HEK293T (cell line): ENCODE data around the gene SOBP.
A peak's percentile ranks its signal among the peaks of the same experiment; 100 is the strongest.

Experiments used
- CTCF ChIA-PET: fragments of 350-600 bp; formaldehyde crosslinking; extraction: SDS; loops from one replicate; lab custom pipeline; 2021; ENCODE audit warnings: antibody characterized with exemption, inconsistent platforms; lab: Yijun Ruan, JAX
- POLR2A ChIA-PET: fragments of 350-600 bp; formaldehyde crosslinking; extraction: SDS; loops from one replicate; lab custom pipeline; 2020; ENCODE audit warnings: antibody characterized with exemption, inconsistent platforms; lab: Yijun Ruan, JAX
- DNase-seq: peaks from one replicate; pipeline ENCODE4 v3.0.0; 2012; ENCODE audit warnings: mixed read lengths; ENCODE audit errors: extremely low spot score
- ARNT ChIP-seq: fragments of 450-650 bp; IDR thresholded peaks from 2 replicates; pipeline ENCODE4 v1.6.1; 2017; ENCODE audit warnings: mild to moderate bottlenecking
- BHLHE40 ChIP-seq: fragments of 450-650 bp; IDR thresholded peaks from 2 replicates; pipeline ENCODE4 v1.6.1; 2016; ENCODE audit warnings: mild to moderate bottlenecking, moderate library complexity, borderline replicate concordance
- CTBP1 ChIP-seq: fragments of 450-650 bp; IDR thresholded peaks from 2 replicates; pipeline ENCODE4 v1.6.1; 2016; ENCODE audit warnings: borderline replicate concordance
- ELF4 ChIP-seq: fragments of 450-650 bp; IDR thresholded peaks from 2 replicates; pipeline ENCODE4 v1.6.1; 2017; ENCODE audit warnings: antibody characterized with exemption
- FOXA1 ChIP-seq: fragments of 450-650 bp; IDR thresholded peaks from 2 replicates; pipeline ENCODE4 v1.6.1; 2016; ENCODE audit warnings: mild to moderate bottlenecking
- FOXK2 ChIP-seq: fragments of 450-650 bp; IDR thresholded peaks from 2 replicates; pipeline ENCODE4 v1.6.1; 2016; ENCODE audit warnings: mild to moderate bottlenecking
- FOXM1 ChIP-seq: fragments of 450-650 bp; IDR thresholded peaks from 2 replicates; pipeline ENCODE4 v1.6.1; 2017; ENCODE audit warnings: mild to moderate bottlenecking, borderline replicate concordance
- HDGF ChIP-seq: fragments of 450-650 bp; IDR thresholded peaks from 2 replicates; pipeline ENCODE4 v1.6.1; 2017; ENCODE audit warnings: antibody characterized with exemption, borderline replicate concordance
- L3MBTL2 ChIP-seq: fragments of 450-650 bp; conservative IDR thresholded peaks from 2 replicates; pipeline ENCODE4 v1.6.1; 2016; ENCODE audit warnings: mild to moderate bottlenecking
- LEF1 ChIP-seq: fragments of 450-650 bp; IDR thresholded peaks from 2 replicates; pipeline ENCODE4 v1.6.1; 2017; ENCODE audit warnings: mild to moderate bottlenecking, borderline replicate concordance
- NFRKB ChIP-seq: fragments of 450-650 bp; IDR thresholded peaks from 2 replicates; pipeline ENCODE4 v1.6.1; 2016; ENCODE audit warnings: mild to moderate bottlenecking, moderate library complexity
- SP1 ChIP-seq: fragments of 450-650 bp; IDR thresholded peaks from 2 replicates; pipeline ENCODE4 v1.6.1; 2017
- SUZ12 ChIP-seq: fragments of 450-650 bp; IDR thresholded peaks from 2 replicates; pipeline ENCODE4 v1.6.1; 2016; ENCODE audit warnings: mild to moderate bottlenecking
- TARDBP ChIP-seq: fragments of 450-650 bp; IDR thresholded peaks from 2 replicates; pipeline ENCODE4 v1.6.1; 2016
- ZNF384 ChIP-seq: fragments of 450-650 bp; IDR thresholded peaks from 2 replicates; pipeline ENCODE4 v1.6.1; 2016
- TF ChIP-seq, protein P1 (sequence below): fragments of 450-650 bp; IDR thresholded peaks from 2 replicates; pipeline ENCODE4 v1.6.1; 2016

SOBP gene

GRCh38 chr6:107639511-107639910, 149.6 kb downstream of the SOBP start:
- no peak for TF ChIP-seq SUZ12
- TF ChIP-seq LEF1, result no peak
- TF ChIP-seq TARDBP, result no peak
- TF ChIP-seq CTBP1, result no peak
- TF ChIP-seq FOXM1, result no peak
- TF ChIP-seq ELF4, result no peak
- no peak for TF ChIP-seq ARNT
- TF ChIP-seq BHLHE40, result no peak
- TF ChIP-seq, protein P1, sequence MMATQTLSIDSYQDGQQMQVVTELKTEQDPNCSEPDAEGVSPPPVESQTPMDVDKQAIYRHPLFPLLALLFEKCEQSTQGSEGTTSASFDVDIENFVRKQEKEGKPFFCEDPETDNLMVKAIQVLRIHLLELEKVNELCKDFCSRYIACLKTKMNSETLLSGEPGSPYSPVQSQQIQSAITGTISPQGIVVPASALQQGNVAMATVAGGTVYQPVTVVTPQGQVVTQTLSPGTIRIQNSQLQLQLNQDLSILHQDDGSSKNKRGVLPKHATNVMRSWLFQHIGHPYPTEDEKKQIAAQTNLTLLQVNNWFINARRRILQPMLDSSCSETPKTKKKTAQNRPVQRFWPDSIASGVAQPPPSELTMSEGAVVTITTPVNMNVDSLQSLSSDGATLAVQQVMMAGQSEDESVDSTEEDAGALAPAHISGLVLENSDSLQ, result no peak
- no peak for TF ChIP-seq NFRKB
- no peak for TF ChIP-seq FOXA1
- TF ChIP-seq HDGF, result no peak
- TF ChIP-seq L3MBTL2, result no peak
- no peak for TF ChIP-seq SP1
- CTCF ChIA-PET, result no interaction called here
- POLR2A ChIA-PET, result no interaction called here
- DNase-seq, result no peak

- CTCF ChIA-PET, result interaction anchor here (1.1 kb wide), 1 partner anchor 17 kb away, joined by 3 read pairs; no protein-coding TSS in a partner anchor
These were observed 151.2 kb downstream of the SOBP start for GRCh38 chr6:107641071-107641470.

DNA sequence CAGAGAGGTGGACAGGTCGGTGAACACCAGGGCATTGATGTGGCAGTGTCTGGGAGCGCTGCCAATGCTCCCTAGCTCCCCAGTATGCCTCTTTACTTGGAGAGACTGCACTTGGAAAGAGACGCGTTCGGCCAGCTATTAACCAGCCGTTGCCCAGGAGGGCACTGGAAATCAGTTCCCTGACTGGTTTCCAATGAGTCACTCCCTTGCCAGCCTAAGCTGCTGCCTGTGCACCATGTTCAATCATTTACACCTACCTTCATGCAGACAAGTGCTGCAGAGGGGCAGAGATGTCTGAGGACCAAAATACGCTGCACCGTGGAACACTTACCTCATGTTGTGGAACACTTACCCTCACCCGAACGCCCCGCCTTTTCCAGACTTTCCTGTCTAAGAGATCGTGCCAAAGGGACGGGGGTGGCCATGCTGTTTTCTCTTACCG, 151.6 kb downstream of the SOBP start:
- ChIA-PET POLR2A (no interaction called here), CTCF (interaction anchor here (1.1 kb wide), 1 partner anchor 17 kb away, joined by 3 read pairs; no protein-coding TSS in a partner anchor)
- TF ChIP-seq FOXM1 (no peak), HDGF (no peak), ELF4 (no peak), LEF1 (no peak), ARNT (no peak), CTBP1 (no peak), TARDBP (no peak), FOXA1 (no peak), NFRKB (no peak), SP1 (no peak), FOXK2 (no peak), L3MBTL2 (no peak), ZNF384 (no peak), BHLHE40 (no peak), SUZ12 (no peak)
- TF ChIP-seq, protein P1, result no peak
- no peak for DNase-seq

More at GRCh38 chr6:107641071-107641470, 151.2 kb downstream of the SOBP start:
- POLR2A ChIA-PET, result no interaction called here
- no peak for DNase-seq
- TF ChIP-seq ELF4, result no peak
- TF ChIP-seq ZNF384, result no peak
- no peak for TF ChIP-seq FOXM1
- no peak for TF ChIP-seq HDGF
- TF ChIP-seq L3MBTL2, result no peak
- TF ChIP-seq ARNT, result no peak
- no peak for TF ChIP-seq CTBP1
- TF ChIP-seq TARDBP, result no peak
- no peak for TF ChIP-seq LEF1
- TF ChIP-seq FOXK2, result no peak
- TF ChIP-seq FOXA1, result no peak

GRCh38 chr6:107642095-107642860, 152.4 kb downstream of the SOBP start:
- ChIA-PET CTCF (interaction anchor here (1.0 to 1.5 kb wide), 3 partner anchors 13 to 16 kb away, joined by 3 to 4 read pairs (median 3); no protein-coding TSS in a partner anchor), POLR2A (no interaction called here)
- TF ChIP-seq SP1, result no peak
- no peak for TF ChIP-seq SUZ12
- no peak for TF ChIP-seq ZNF384
- no peak for TF ChIP-seq L3MBTL2
- TF ChIP-seq TARDBP, result no peak
- no peak for TF ChIP-seq FOXM1
- no peak for TF ChIP-seq FOXK2
- TF ChIP-seq HDGF, result no peak
- TF ChIP-seq BHLHE40, result no peak
- TF ChIP-seq NFRKB, result no peak
- TF ChIP-seq CTBP1, result no peak
- TF ChIP-seq, protein P1, result no peak
- no peak for TF ChIP-seq ELF4
- no peak for TF ChIP-seq LEF1
- TF ChIP-seq FOXA1, result no peak
- no peak for TF ChIP-seq ARNT
- DNase-seq, result no peak

DNA sequence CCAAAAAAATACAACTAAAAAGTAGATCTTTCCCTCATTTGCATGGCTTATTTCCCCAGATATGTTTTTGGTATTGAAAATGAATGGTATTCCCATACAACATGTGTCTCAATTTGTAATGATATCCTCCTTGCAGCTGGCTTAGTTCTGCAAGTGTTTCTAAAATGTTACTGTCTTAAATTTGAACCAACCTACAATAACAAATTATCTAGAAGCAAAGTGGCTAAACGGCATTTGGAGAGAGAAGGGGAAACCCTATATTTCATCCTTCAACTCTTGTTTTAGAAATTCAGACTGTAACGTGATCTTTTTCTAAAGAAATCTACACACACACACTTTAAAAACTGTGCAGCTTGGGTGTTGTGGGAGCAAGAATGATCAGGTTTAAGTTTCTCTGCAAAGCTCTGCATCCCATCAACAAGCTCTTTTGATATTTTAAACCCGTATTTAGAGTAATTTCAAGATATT, 153.0 kb downstream of the SOBP start:
- TF ChIP-seq SP1 (no peak), FOXK2 (no peak), HDGF (no peak), FOXA1 (no peak)
- CTCF ChIA-PET, result interaction anchor here (1.0 to 1.5 kb wide), 3 partner anchors 13 kb away, joined by 3 to 6 read pairs (median 4); no protein-coding TSS in a partner anchor
- no peak for DNase-seq
- POLR2A ChIA-PET, result no interaction called here

DNA sequence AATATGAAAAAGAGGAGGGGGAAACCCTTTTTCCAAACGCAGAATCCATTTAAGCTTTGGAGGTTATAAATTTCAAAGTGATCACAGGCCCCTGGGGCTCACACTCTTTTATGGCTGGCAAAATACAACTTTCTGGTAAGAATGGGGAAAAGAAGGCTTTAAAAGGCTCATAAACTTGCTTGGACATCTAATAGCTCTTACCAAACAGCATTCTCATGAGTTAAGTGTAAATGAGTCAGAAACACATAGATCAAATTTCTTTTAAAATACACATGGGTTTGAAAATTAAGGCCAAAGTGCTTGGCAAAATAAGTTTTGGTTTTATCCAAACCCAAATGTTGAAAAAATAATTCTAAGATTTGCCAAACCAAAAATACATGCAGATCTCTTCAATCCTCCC, 154.6 kb downstream of the SOBP start:
- ChIA-PET CTCF (no interaction called here), POLR2A (no interaction called here)
- no peak for TF ChIP-seq FOXM1
- TF ChIP-seq CTBP1, result 0 out of 2 replicates have a peak, but pooled peaks have one; percentile 37
- TF ChIP-seq ELF4, result no peak
- no peak for DNase-seq
